ENCODE data around the gene FGF14.
"Not testable (repeated sequence)": the region's sequence is repeated elsewhere in the genome, so short reads cannot be mapped to it uniquely, and the experiment has no call there.

FGF14 gene

GRCh38 chr13:102021777-102022176 is 380.1 kb downstream of the FGF14 start:
- POLR2A ChIA-PET, result no interaction called here
- Histone ChIP-seq H3K4me3 (ENCODE audit: control insufficient read depth in 1 of 7, extremely low read depth in 1 of 7, insufficient read depth in 4 of 7, low read depth in 2 of 7, low read length in 6 of 7) (no peak overlapping the region), H3K9me3 (ENCODE audit: control extremely low read depth in 1 of 5, control insufficient read depth in 4 of 5, insufficient read depth in 2 of 5, low read depth in 1 of 5, low read length in 4 of 5) (peaks cover 0 to 17% (median 0%) of the 10 kb centered on the region in 5 experiments), H3K36me3 (ENCODE audit: control insufficient read depth in 4 of 4, insufficient read depth in 4 of 4, low read length in 3 of 4) (no peaks in the 10 kb centered on the region), H3K27me3 (replicated peaks in 2 of 5; ENCODE audit: control insufficient read depth in 4 of 5, insufficient read depth in 5 of 5, low read length in 4 of 5) (no peaks in the 10 kb centered on the region), H3K4me1 (ENCODE audit: control extremely low read depth in 1 of 4, control insufficient read depth in 4 of 4, insufficient read depth in 4 of 4, low read length in 3 of 4) (no peaks in the 10 kb centered on the region), H3K27ac (ENCODE audit: insufficient read depth in 1 of 2, low read depth in 1 of 2, low read length in 2 of 2, poor library complexity in 1 of 2, severe bottlenecking in 2 of 2) (no peak overlapping the region)
- 100% methylated on average over 2 of the region's 2 CpGs for WGBS (ENCODE audit: insufficient coverage)
- DNase-seq, result no peak
- CTCF ChIA-PET, result no interaction called here

GRCh38 chr13:102020611-102021216 is 381.1 kb downstream of the FGF14 start:
- H3K27me3 ChIP-seq (replicated peaks in 2 of 5; ENCODE audit: control insufficient read depth in 4 of 5, insufficient read depth in 5 of 5, low read length in 4 of 5), result no peaks in the 10 kb centered on the region
- no peaks in the 10 kb centered on the region for H3K4me1 ChIP-seq (ENCODE audit: control extremely low read depth in 1 of 4, control insufficient read depth in 4 of 4, insufficient read depth in 4 of 4, low read length in 3 of 4)
- H3K4me3 ChIP-seq (ENCODE audit: control insufficient read depth in 1 of 7, extremely low read depth in 1 of 7, insufficient read depth in 4 of 7, low read depth in 2 of 7, low read length in 6 of 7), result no peak overlapping the region
- ChIA-PET CTCF (no interaction called here), POLR2A (no interaction called here)
- no peak for DNase-seq
- H3K9me3 ChIP-seq (ENCODE audit: control extremely low read depth in 1 of 5, control insufficient read depth in 4 of 5, insufficient read depth in 2 of 5, low read depth in 1 of 5, low read length in 4 of 5), result peaks cover 0 to 17% (median 0%) of the 10 kb centered on the region in 5 experiments
- 89% methylated on average over 4 of the region's 4 CpGs for WGBS (ENCODE audit: insufficient coverage)
- H3K36me3 ChIP-seq (ENCODE audit: control insufficient read depth in 4 of 4, insufficient read depth in 4 of 4, low read length in 3 of 4), result no peaks in the 10 kb centered on the region
- H3K27ac ChIP-seq (ENCODE audit: insufficient read depth in 1 of 2, low read depth in 1 of 2, low read length in 2 of 2, poor library complexity in 1 of 2, severe bottlenecking in 2 of 2), result no peak overlapping the region

- H3K27ac ChIP-seq (ENCODE audit: insufficient read depth in 1 of 2, low read depth in 1 of 2, low read length in 2 of 2, poor library complexity in 1 of 2, severe bottlenecking in 2 of 2), result no peak overlapping the region
- no peak for DNase-seq
- H3K36me3 ChIP-seq (ENCODE audit: control insufficient read depth in 4 of 4, insufficient read depth in 4 of 4, low read length in 3 of 4), result no peaks in the 10 kb centered on the region
- H3K9me3 ChIP-seq (ENCODE audit: control extremely low read depth in 1 of 5, control insufficient read depth in 4 of 5, insufficient read depth in 2 of 5, low read depth in 1 of 5, low read length in 4 of 5), result peaks cover 0 to 17% (median 0%) of the 10 kb centered on the region in 5 experiments
- no peak overlapping the region for H3K4me3 ChIP-seq (ENCODE audit: control insufficient read depth in 1 of 7, extremely low read depth in 1 of 7, insufficient read depth in 4 of 7, low read depth in 2 of 7, low read length in 6 of 7)
- ChIA-PET CTCF (interaction anchor here (1.3 kb wide), 1 partner anchor 13 kb away, joined by 3 read pairs; no protein-coding TSS in a partner anchor), POLR2A (no interaction called here)
- no peaks in the 10 kb centered on the region for H3K27me3 ChIP-seq (replicated peaks in 2 of 5; ENCODE audit: control insufficient read depth in 4 of 5, insufficient read depth in 5 of 5, low read length in 4 of 5)
- no peaks in the 10 kb centered on the region for H3K4me1 ChIP-seq (ENCODE audit: control extremely low read depth in 1 of 4, control insufficient read depth in 4 of 4, insufficient read depth in 4 of 4, low read length in 3 of 4)
Measured at GRCh38 chr13:102018716-102019115, 383.1 kb downstream of the FGF14 start.

GRCh38 chr13:102017248-102017647 is 384.6 kb downstream of the FGF14 start:
- no peaks in the 10 kb centered on the region for H3K4me1 ChIP-seq (ENCODE audit: control extremely low read depth in 1 of 4, control insufficient read depth in 4 of 4, insufficient read depth in 4 of 4, low read length in 3 of 4)
- ChIA-PET CTCF (no interaction called here), POLR2A (no interaction called here)
- H3K27ac ChIP-seq (ENCODE audit: insufficient read depth in 1 of 2, low read depth in 1 of 2, low read length in 2 of 2, poor library complexity in 1 of 2, severe bottlenecking in 2 of 2), result no peak overlapping the region
- H3K36me3 ChIP-seq (ENCODE audit: control insufficient read depth in 4 of 4, insufficient read depth in 4 of 4, low read length in 3 of 4), result no peaks in the 10 kb centered on the region
- H3K4me3 ChIP-seq (ENCODE audit: control insufficient read depth in 1 of 7, extremely low read depth in 1 of 7, insufficient read depth in 4 of 7, low read depth in 2 of 7, low read length in 6 of 7), result no peak overlapping the region
- H3K27me3 ChIP-seq (replicated peaks in 2 of 5; ENCODE audit: control insufficient read depth in 4 of 5, insufficient read depth in 5 of 5, low read length in 4 of 5), result no peaks in the 10 kb centered on the region
- peaks cover 0 to 17% (median 0%) of the 10 kb centered on the region in 5 experiments for H3K9me3 ChIP-seq (ENCODE audit: control extremely low read depth in 1 of 5, control insufficient read depth in 4 of 5, insufficient read depth in 2 of 5, low read depth in 1 of 5, low read length in 4 of 5)
- DNase-seq, result no peak

- peaks cover 0 to 7% (median 0%) of the 10 kb centered on the region in 5 experiments for H3K9me3 ChIP-seq (ENCODE audit: control extremely low read depth in 1 of 5, control insufficient read depth in 4 of 5, insufficient read depth in 2 of 5, low read depth in 1 of 5, low read length in 4 of 5)
- H3K27ac ChIP-seq (ENCODE audit: insufficient read depth in 1 of 2, low read depth in 1 of 2, low read length in 2 of 2, poor library complexity in 1 of 2, severe bottlenecking in 2 of 2), result no peak overlapping the region
- WGBS (ENCODE audit: insufficient coverage), result 94% methylated on average over 3 of the region's 7 CpGs
- POLR2A ChIA-PET, result no interaction called here
- no peaks in the 10 kb centered on the region for H3K36me3 ChIP-seq (ENCODE audit: control insufficient read depth in 4 of 4, insufficient read depth in 4 of 4, low read length in 3 of 4)
- H3K4me3 ChIP-seq (ENCODE audit: control insufficient read depth in 1 of 7, extremely low read depth in 1 of 7, insufficient read depth in 4 of 7, low read depth in 2 of 7, low read length in 6 of 7), result no peak overlapping the region
- DNase-seq, result no peak
- H3K27me3 ChIP-seq (replicated peaks in 2 of 5; ENCODE audit: control insufficient read depth in 4 of 5, insufficient read depth in 5 of 5, low read length in 4 of 5), result no peaks in the 10 kb centered on the region
- CTCF ChIA-PET, result no interaction called here
- H3K4me1 ChIP-seq (ENCODE audit: control extremely low read depth in 1 of 4, control insufficient read depth in 4 of 4, insufficient read depth in 4 of 4, low read length in 3 of 4), result no peaks in the 10 kb centered on the region
Measured at GRCh38 chr13:102012299-102013293, 389.3 kb downstream of the FGF14 start.

- 100% methylated on average over 3 of the region's 5 CpGs for WGBS (ENCODE audit: insufficient coverage)
- H3K36me3 ChIP-seq (ENCODE audit: control insufficient read depth in 4 of 4, insufficient read depth in 4 of 4, low read length in 3 of 4); POLR2A ChIA-PET; H3K9me3 ChIP-seq (ENCODE audit: control extremely low read depth in 1 of 5, control insufficient read depth in 4 of 5, insufficient read depth in 2 of 5, low read depth in 1 of 5, low read length in 4 of 5); CTCF ChIA-PET; H3K4me3 ChIP-seq (ENCODE audit: control insufficient read depth in 1 of 7, extremely low read depth in 1 of 7, insufficient read depth in 4 of 7, low read depth in 2 of 7, low read length in 6 of 7); DNase-seq; H3K27me3 ChIP-seq (replicated peaks in 2 of 5; ENCODE audit: control insufficient read depth in 4 of 5, insufficient read depth in 5 of 5, low read length in 4 of 5); H3K4me1 ChIP-seq (ENCODE audit: control extremely low read depth in 1 of 4, control insufficient read depth in 4 of 4, insufficient read depth in 4 of 4, low read length in 3 of 4); H3K27ac ChIP-seq (ENCODE audit: insufficient read depth in 1 of 2, low read depth in 1 of 2, low read length in 2 of 2, poor library complexity in 1 of 2, severe bottlenecking in 2 of 2): not testable (repeated sequence)
Measured at GRCh38 chr13:102011455-102011854, 390.4 kb downstream of the FGF14 start.

- no peaks in the 10 kb centered on the region for H3K27me3 ChIP-seq (replicated peaks in 2 of 5; ENCODE audit: control insufficient read depth in 4 of 5, insufficient read depth in 5 of 5, low read length in 4 of 5)
- DNase-seq, result no peak
- H3K9me3 ChIP-seq (ENCODE audit: control extremely low read depth in 1 of 5, control insufficient read depth in 4 of 5, insufficient read depth in 2 of 5, low read depth in 1 of 5, low read length in 4 of 5), result no peaks in the 10 kb centered on the region
- WGBS (ENCODE audit: insufficient coverage), result 94% methylated on average over 2 of the region's 5 CpGs
- H3K36me3 ChIP-seq (ENCODE audit: control insufficient read depth in 4 of 4, insufficient read depth in 4 of 4, low read length in 3 of 4), result no peaks in the 10 kb centered on the region
- CTCF ChIA-PET, result no interaction called here
- no peak overlapping the region for H3K27ac ChIP-seq (ENCODE audit: insufficient read depth in 1 of 2, low read depth in 1 of 2, low read length in 2 of 2, poor library complexity in 1 of 2, severe bottlenecking in 2 of 2)
- H3K4me3 ChIP-seq (ENCODE audit: control insufficient read depth in 1 of 7, extremely low read depth in 1 of 7, insufficient read depth in 4 of 7, low read depth in 2 of 7, low read length in 6 of 7), result no peak overlapping the region
- POLR2A ChIA-PET, result no interaction called here
- no peaks in the 10 kb centered on the region for H3K4me1 ChIP-seq (ENCODE audit: control extremely low read depth in 1 of 4, control insufficient read depth in 4 of 4, insufficient read depth in 4 of 4, low read length in 3 of 4)
Measured at GRCh38 chr13:102003848-102004570, 397.8 kb downstream of the FGF14 start.
